ENCODE measurements around the gene ARHGDIB.

The ARHGDIB gene

GRCh38 chr12:14907953-14908352 is 53.4 kb downstream of the ARHGDIB start:
- Histone ChIP-seq H3K36me3 (ENCODE audit: insufficient read depth, insufficient read length, low read length) (no peaks in the 10 kb centered on the region), H3K9me3 (ENCODE audit: insufficient read depth, low read length) (no peaks in the 10 kb centered on the region), H3K27me3 (ENCODE audit: insufficient read depth, insufficient read length) (no peaks in the 10 kb centered on the region), H3K4me1 (ENCODE audit: insufficient read depth, insufficient read length) (no peaks in the 10 kb centered on the region), H3K9ac (ENCODE audit: insufficient read length, low read depth) (no peak overlapping the region), H3K4me3 (ENCODE audit: insufficient read length, low read depth) (no peak overlapping the region)
- DNase-seq (ENCODE audit: low read depth, low spot score), result no peak
- no peak for TF ChIP-seq YY1 (IDR thresholded peaks at IDR 0.05; ENCODE audit: insufficient read depth, insufficient read length)

GRCh38 chr12:14906114-14906513 is 55.3 kb downstream of the ARHGDIB start:
- Histone ChIP-seq H3K4me1 (ENCODE audit: insufficient read depth, insufficient read length) (no peaks in the 10 kb centered on the region), H3K36me3 (ENCODE audit: insufficient read depth, insufficient read length, low read length) (no peaks in the 10 kb centered on the region), H3K9ac (ENCODE audit: insufficient read length, low read depth) (no peak overlapping the region), H3K9me3 (ENCODE audit: insufficient read depth, low read length) (no peaks in the 10 kb centered on the region), H3K4me3 (ENCODE audit: insufficient read length, low read depth) (no peak overlapping the region), H3K27me3 (ENCODE audit: insufficient read depth, insufficient read length) (no peaks in the 10 kb centered on the region)
- DNase-seq (ENCODE audit: low read depth, low spot score), result no peak
- TF ChIP-seq SUZ12 (IDR thresholded peaks at IDR 0.05; ENCODE audit: extremely low read depth, insufficient read depth, insufficient read length), result no peak
- no peak for TF ChIP-seq YY1 (IDR thresholded peaks at IDR 0.05; ENCODE audit: insufficient read depth, insufficient read length)
- no peak for TF ChIP-seq ZNF274 (IDR thresholded peaks at IDR 0.05; ENCODE audit: low read depth, low read length)

DNA sequence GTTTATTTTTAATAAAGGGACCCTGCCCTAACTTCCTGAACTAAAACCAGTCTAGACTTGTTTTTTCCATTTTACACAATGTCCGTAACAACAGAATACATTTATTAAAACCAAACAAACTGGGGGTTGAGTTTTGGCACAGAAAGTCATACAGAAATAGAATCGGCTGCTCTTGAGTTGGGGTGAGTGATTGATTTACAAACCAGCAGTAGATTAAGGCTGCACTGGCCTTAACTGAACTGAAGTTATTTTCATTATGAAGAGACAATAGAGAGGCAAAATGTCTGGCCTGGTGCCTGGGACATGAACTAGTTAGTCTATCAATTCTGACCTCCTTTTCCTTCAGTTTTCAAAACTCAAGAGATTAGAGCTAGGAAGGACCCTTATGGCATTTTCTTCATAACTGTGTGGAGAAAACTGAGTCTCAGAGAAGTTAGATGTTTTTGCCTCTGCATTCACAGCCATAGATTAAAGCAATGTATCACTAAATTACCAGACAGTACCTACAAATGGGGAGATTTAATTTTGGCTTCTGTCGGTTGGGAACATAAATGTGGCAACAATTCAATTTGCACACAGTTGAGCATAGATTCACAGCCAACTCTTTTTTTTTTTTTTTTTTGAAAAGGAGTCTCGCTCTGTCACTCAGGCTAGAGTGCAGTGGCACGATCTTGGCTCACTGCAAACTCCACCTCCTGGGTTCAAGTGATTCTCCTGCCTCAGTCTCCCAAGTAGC is 56.0 kb downstream of the ARHGDIB start:
- no peaks in the 10 kb centered on the region for H3K4me1 ChIP-seq (ENCODE audit: insufficient read depth, insufficient read length)
- H3K36me3 ChIP-seq (ENCODE audit: insufficient read depth, insufficient read length, low read length), result no peaks in the 10 kb centered on the region
- no peak overlapping the region for H3K4me3 ChIP-seq (ENCODE audit: insufficient read length, low read depth)
- TF ChIP-seq SUZ12 (IDR thresholded peaks at IDR 0.05; ENCODE audit: extremely low read depth, insufficient read depth, insufficient read length), result no peak
- no peak for TF ChIP-seq YY1 (IDR thresholded peaks at IDR 0.05; ENCODE audit: insufficient read depth, insufficient read length)
- TF ChIP-seq ZNF274 (IDR thresholded peaks at IDR 0.05; ENCODE audit: low read depth, low read length), result no peak
- H3K9me3 ChIP-seq (ENCODE audit: insufficient read depth, low read length), result no peaks in the 10 kb centered on the region
- no peaks in the 10 kb centered on the region for H3K27me3 ChIP-seq (ENCODE audit: insufficient read depth, insufficient read length)
- DNase-seq (ENCODE audit: low read depth, low spot score), result no peak
- H3K9ac ChIP-seq (ENCODE audit: insufficient read length, low read depth), result no peak overlapping the region

- TF ChIP-seq YY1 (IDR thresholded peaks at IDR 0.05; ENCODE audit: insufficient read depth, insufficient read length) (no peak), SUZ12 (IDR thresholded peaks at IDR 0.05; ENCODE audit: extremely low read depth, insufficient read depth, insufficient read length) (no peak), ZNF274 (IDR thresholded peaks at IDR 0.05; ENCODE audit: low read depth, low read length) (no peak)
- no peak for DNase-seq (ENCODE audit: low read depth, low spot score)
- Histone ChIP-seq H3K4me3 (ENCODE audit: insufficient read length, low read depth) (no peak overlapping the region), H3K36me3 (ENCODE audit: insufficient read depth, insufficient read length, low read length) (no peaks in the 10 kb centered on the region), H3K27me3 (ENCODE audit: insufficient read depth, insufficient read length) (no peaks in the 10 kb centered on the region), H3K9me3 (ENCODE audit: insufficient read depth, low read length) (no peaks in the 10 kb centered on the region), H3K4me1 (ENCODE audit: insufficient read depth, insufficient read length) (no peaks in the 10 kb centered on the region), H3K9ac (ENCODE audit: insufficient read length, low read depth) (no peak overlapping the region)
Measured at GRCh38 chr12:14904854-14905253, 56.5 kb downstream of the ARHGDIB start.

DNA sequence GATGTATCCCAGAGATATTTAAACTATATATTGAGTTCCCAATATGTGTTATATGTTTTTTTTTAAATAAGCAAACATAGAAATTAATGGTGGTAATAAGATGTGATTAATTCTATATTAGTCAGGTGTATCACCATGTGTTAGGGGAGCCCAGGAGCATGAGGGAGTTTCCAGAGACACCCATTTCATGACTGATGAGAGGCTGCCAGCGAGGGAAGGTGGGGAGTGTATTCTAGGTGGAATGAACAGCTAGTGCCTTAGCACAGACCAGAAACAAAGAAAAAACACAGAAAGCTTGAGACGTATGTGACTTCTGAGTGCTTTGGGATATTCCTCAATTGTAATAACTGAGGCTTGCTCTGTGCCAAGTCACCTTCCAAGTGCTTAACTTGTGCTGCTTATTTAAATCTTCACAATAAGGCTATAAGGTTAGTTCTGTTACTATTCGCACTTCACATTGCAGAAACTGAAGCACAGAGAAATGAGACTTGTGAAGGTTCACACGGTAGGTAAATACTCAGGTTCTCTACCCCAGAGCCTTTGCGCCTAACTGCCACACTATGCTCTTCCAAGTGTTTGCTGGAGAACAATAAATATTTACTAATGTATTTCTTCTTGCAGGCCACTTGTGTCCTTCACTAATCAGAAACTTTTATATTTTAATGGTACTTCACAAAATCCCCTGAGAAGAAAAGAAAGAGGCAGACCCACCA is 57.9 kb downstream of the ARHGDIB start:
- TF ChIP-seq YY1 (IDR thresholded peaks at IDR 0.05; ENCODE audit: insufficient read depth, insufficient read length) (no peak), ZNF274 (IDR thresholded peaks at IDR 0.05; ENCODE audit: low read depth, low read length) (no peak), SUZ12 (IDR thresholded peaks at IDR 0.05; ENCODE audit: extremely low read depth, insufficient read depth, insufficient read length) (no peak)
- no peaks in the 10 kb centered on the region for H3K9me3 ChIP-seq (ENCODE audit: insufficient read depth, low read length)
- DNase-seq (ENCODE audit: low read depth, low spot score), result no peak

GRCh38 chr12:14902465-14902864 is 58.9 kb downstream of the ARHGDIB start:
- no peaks in the 10 kb centered on the region for H3K9me3 ChIP-seq (ENCODE audit: insufficient read depth, low read length)
- no peaks in the 10 kb centered on the region for H3K4me1 ChIP-seq (ENCODE audit: insufficient read depth, insufficient read length)
- H3K4me3 ChIP-seq (ENCODE audit: insufficient read length, low read depth), result no peak overlapping the region
- TF ChIP-seq SUZ12 (IDR thresholded peaks at IDR 0.05; ENCODE audit: extremely low read depth, insufficient read depth, insufficient read length) (no peak), ZNF274 (IDR thresholded peaks at IDR 0.05; ENCODE audit: low read depth, low read length) (no peak), YY1 (IDR thresholded peaks at IDR 0.05; ENCODE audit: insufficient read depth, insufficient read length) (no peak)
- no peak for DNase-seq (ENCODE audit: low read depth, low spot score)
- H3K27me3 ChIP-seq (ENCODE audit: insufficient read depth, insufficient read length), result no peaks in the 10 kb centered on the region
- no peaks in the 10 kb centered on the region for H3K36me3 ChIP-seq (ENCODE audit: insufficient read depth, insufficient read length, low read length)
- no peak overlapping the region for H3K9ac ChIP-seq (ENCODE audit: insufficient read length, low read depth)

More for the DNA sequence above, 57.9 kb downstream of the ARHGDIB start:
- no peaks in the 10 kb centered on the region for H3K36me3 ChIP-seq (ENCODE audit: insufficient read depth, insufficient read length, low read length)
- no peak overlapping the region for H3K4me3 ChIP-seq (ENCODE audit: insufficient read length, low read depth)
- no peaks in the 10 kb centered on the region for H3K4me1 ChIP-seq (ENCODE audit: insufficient read depth, insufficient read length)
- H3K9ac ChIP-seq (ENCODE audit: insufficient read length, low read depth), result no peak overlapping the region
- no peaks in the 10 kb centered on the region for H3K27me3 ChIP-seq (ENCODE audit: insufficient read depth, insufficient read length)

- Histone ChIP-seq H3K9ac (ENCODE audit: insufficient read length, low read depth) (no peak overlapping the region), H3K9me3 (ENCODE audit: insufficient read depth, low read length) (no peaks in the 10 kb centered on the region), H3K4me3 (ENCODE audit: insufficient read length, low read depth) (no peak overlapping the region), H3K27me3 (ENCODE audit: insufficient read depth, insufficient read length) (no peaks in the 10 kb centered on the region), H3K4me1 (ENCODE audit: insufficient read depth, insufficient read length) (no peaks in the 10 kb centered on the region), H3K36me3 (ENCODE audit: insufficient read depth, insufficient read length, low read length) (no peaks in the 10 kb centered on the region)
- no peak for DNase-seq (ENCODE audit: low read depth, low spot score)
- TF ChIP-seq SUZ12 (IDR thresholded peaks at IDR 0.05; ENCODE audit: extremely low read depth, insufficient read depth, insufficient read length) (no peak), YY1 (IDR thresholded peaks at IDR 0.05; ENCODE audit: insufficient read depth, insufficient read length) (no peak), ZNF274 (IDR thresholded peaks at IDR 0.05; ENCODE audit: low read depth, low read length) (no peak)
Measured at GRCh38 chr12:14901228-14901562, 60.2 kb downstream of the ARHGDIB start.
